Ovary (tissue), 9 donors: ENCODE measurements around the gene C5orf52. TPM values are rescaled to one million over a fixed set of nuclear protein-coding genes. Genes with fewer than 3 reads are reported as not detected.

Source experiments
- DNase-seq, 5 donors: peaks; one replicate each; pipeline ENCODE4 v3.0.0-alpha.2; 2019 to 2020
- H3K27ac ChIP-seq, 2 donors: fragments of 200-600 bp; one replicate each; pipeline versions ENCODE4 v1.5.1 to v1.8.0; 2019 to 2022
- H3K27me3 ChIP-seq: fragments of 200-600 bp; one replicate; pipeline ENCODE4 v1.8.0; 2022
- H3K36me3 ChIP-seq: fragments of 200-600 bp; sonication (generic); one replicate; pipeline ENCODE4 v1.5.1; 2019
- H3K4me1 ChIP-seq: one replicate; pipeline ENCODE4 v1.8.1; 2013; ENCODE audit warnings: mild to moderate bottlenecking, moderate library complexity; ENCODE audit not compliant: insufficient read depth
- H3K4me3 ChIP-seq: fragments of 200-600 bp; sonication (generic); one replicate; pipeline ENCODE4 v1.5.1; 2017
- H3K9me3 ChIP-seq, 2 donors: fragments of 200-600 bp in 1 of 2; sonication (generic) in 1 of 2; one replicate each; pipeline versions ENCODE4 v1.5.1 to v1.8.1; 2013 to 2019; ENCODE audit warnings: mild to moderate bottlenecking in 1 of 2, moderate library complexity in 1 of 2
- CTCF ChIP-seq, 3 donors: fragments of 450-650 bp in 2 of 3; fragments of 200-600 bp in 1 of 3; IDR thresholded peaks; one replicate each; pipeline versions ENCODE4 v1.5.1 to v1.8.0; 2016 to 2022; ENCODE audit warnings: antibody characterized with exemption in 3 of 3, mild to moderate bottlenecking in 1 of 3
- EP300 ChIP-seq: sonication (generic); formaldehyde crosslinking; IDR thresholded peaks from one replicate; pipeline ENCODE4 v1.6.1; 2017; ENCODE audit warnings: antibody characterized with exemption
- POLR2A ChIP-seq: fragments of 450-650 bp; IDR thresholded peaks from one replicate; pipeline ENCODE4 v1.6.1; 2017; ENCODE audit warnings: antibody characterized with exemption, mild to moderate bottlenecking, moderate library complexity
- WGBS, 3 donors: extraction: QIAGEN DNeasy Blood & Tissue Kit in 1 of 3; methylation state at CpG; one replicate each; pipeline versions ENCODE4 v1.1.5 to v1.1.7; 2013 to 2017; 5-methylcytosine and 5-hydroxymethylcytosine counted together
- intact Hi-C, 4 donors: fragments of 100-400 bp; cut with DNase I; formaldehyde crosslinking; loops; one replicate each; pipeline versions ENCODE4 v1.11.0 to v1.15.1; 2022 to 2023
- polyA plus RNA-seq, 2 donors: library from polyadenylated mRNA; stranded (reverse); fragments of 200-250 nt in 1 of 2; fragments of 350-450 nt in 1 of 2; fragmentation: Illumina TruSeq in 1 of 2; extraction: RNeasy Lipid Tissue Mini Kit (QIAGEN cat#74804) in 1 of 2; gene quantifications; one replicate each; pipeline ENCODE4 v1.2.3, GENCODE V29; 2013 to 2014
- total RNA-seq, 7 donors: library from RNA; depleted of rRNA in 2 of 7; stranded (reverse); fragments of >200 nt in 2 of 7; fragmentation: NEBNext Ultra II Directional in 3 of 7; extraction: Animal tissue kit (Norgen Biotek cat#: 25700) in 3 of 7; gene quantifications; one replicate each; pipeline versions ENCODE4 v1.1.0 to v1.2.4, GENCODE V29; 2016 to 2023
- donor health status: DM: no; HTN: no; CAD: no; lungs with moderate emphysema.
- donor health status: DM: no; HTN: no; CAD: no.
- donor health status: Bipolar disorder and iron deficiency.
- donor health status: DM: yes; HTN: yes; CAD: no.
- donor health status: DM: no; HTN: no; CAD: no.
- donor health status: DM: yes; HTN: yes; CAD: no.

Gene C5orf52
- total and polyA plus RNA-seq, 9 donors = not detected

GRCh38 chr5:157713830-157714595 lies 42.7 kb downstream of the C5orf52 start:
- intact Hi-C loops = loop anchor here in 2 of 4 donors (10.0 kb wide), 2 partner anchors 279 to 389 kb away; no protein-coding TSS in a partner anchor
- H3K27ac ChIP-seq = no peak overlapping the region
- H3K36me3 ChIP-seq = no peaks in the 10 kb centered on the region
- H3K27me3 ChIP-seq = no peaks in the 10 kb centered on the region
- DNase-seq = no peak
- no peak for TF ChIP-seq CTCF (IDR thresholded peaks at IDR 0.05)
- no peak for TF ChIP-seq EP300
- TF ChIP-seq POLR2A = no peak
- no peaks in the 10 kb centered on the region for H3K9me3 ChIP-seq
- peaks cover 3% of the 10 kb centered on the region for H3K4me1 ChIP-seq
- WGBS, 3 donors = 83 to 87% (median 84%) methylated on average over 4 of the region's 4 CpGs
- H3K4me3 ChIP-seq = no peak overlapping the region

GRCh38 chr5:157714596-157714864 lies 43.2 kb downstream of the C5orf52 start:
- no peaks in the 10 kb centered on the region for H3K36me3 ChIP-seq
- TF ChIP-seq CTCF (IDR thresholded peaks at IDR 0.05) = no peak
- TF ChIP-seq EP300 = no peak
- no peak for TF ChIP-seq POLR2A
- no peaks in the 10 kb centered on the region for H3K9me3 ChIP-seq
- intact Hi-C loops = loop anchor here in 2 of 4 donors (10.0 kb wide), 2 partner anchors 280 to 390 kb away; no protein-coding TSS in a partner anchor
- peaks cover 3% of the 10 kb centered on the region for H3K4me1 ChIP-seq
- no peak overlapping the region for H3K4me3 ChIP-seq
- no peak overlapping the region for H3K27ac ChIP-seq
- DNase-seq = no peak
- H3K27me3 ChIP-seq = no peaks in the 10 kb centered on the region

- TF ChIP-seq CTCF (IDR thresholded peaks at IDR 0.05) (peak in 2 of 3 donors; percentile 63 to 67), EP300 (no peak)
- DNase-seq = peak in 1 of 5 donors; percentile 26
- no peaks in the 10 kb centered on the region for H3K9me3 ChIP-seq
- H3K36me3 ChIP-seq = no peaks in the 10 kb centered on the region
- intact Hi-C loops = loop anchor here (2.0 to 10.0 kb wide), 5 partner anchors 284 to 394 kb away; no protein-coding TSS in a partner anchor
- no peak overlapping the region for H3K27ac ChIP-seq
- H3K4me3 ChIP-seq = no peak overlapping the region
- WGBS, 3 donors = 1 to 3% (median 1%) methylated on average over 4 of the region's 4 CpGs
- H3K4me1 ChIP-seq = peaks cover 3% of the 10 kb centered on the region
- H3K27me3 ChIP-seq = no peaks in the 10 kb centered on the region
Measured at GRCh38 chr5:157718519-157718918, 47.2 kb downstream of the C5orf52 start.

- Histone ChIP-seq H3K4me1 (peaks cover 3% of the 10 kb centered on the region), H3K9me3 (no peaks in the 10 kb centered on the region), H3K27me3 (no peaks in the 10 kb centered on the region), H3K4me3 (no peak overlapping the region), H3K36me3 (no peaks in the 10 kb centered on the region), H3K27ac (no peak overlapping the region)
- DNase-seq = no peak
- no peak for TF ChIP-seq POLR2A
- no peak for TF ChIP-seq CTCF (IDR thresholded peaks at IDR 0.05)
- TF ChIP-seq EP300 = no peak
- intact Hi-C loops = loop anchor here (2.0 to 10.0 kb wide), 5 partner anchors 284 to 394 kb away; no protein-coding TSS in a partner anchor
- 92 to 100% (median 96%) methylated on average over 2 of the region's 2 CpGs for WGBS, 3 donors
Measured at GRCh38 chr5:157719245-157719644, 47.9 kb downstream of the C5orf52 start.
